SU-DHL-6 (cell line): ENCODE results near the gene ENDOD1.

Experiments used
- H2AFZ ChIP-seq: fragments of 200-600 bp; sonication (generic); 2 replicates; pipeline ENCODE4 v1.6.1; 2014; ENCODE audit warnings: low read depth, mild to moderate bottlenecking, moderate library complexity, mixed read lengths, antibody characterized with exemption, low read length; ENCODE audit not compliant: severe bottlenecking
- H3F3A ChIP-seq: fragments of 200-600 bp; shearing (Covaris generic); 2 replicates; pipeline ENCODE4 v1.6.0; 2016; ENCODE audit warnings: antibody characterized with exemption, mild to moderate bottlenecking; ENCODE audit not compliant: insufficient read depth
- H3K27ac ChIP-seq: fragments of 200-600 bp; sonication (generic); 2 replicates; pipeline ENCODE4 v1.5.1; 2016; ENCODE audit warnings: low read depth, mild to moderate bottlenecking, low read length, moderate library complexity, mixed read lengths
- H3K27me3 ChIP-seq: fragments of 200-600 bp; sonication (generic), shearing (Covaris generic); 2 replicates; pipeline ENCODE4 v1.6.0; 2014; ENCODE audit warnings: mild to moderate bottlenecking, low read length
- H3K36me3 ChIP-seq: fragments of 200-600 bp; sonication (generic); 2 replicates; pipeline ENCODE4 v1.6.1; 2014; ENCODE audit warnings: mild to moderate bottlenecking, low read length, mixed read lengths
- H3K4me2 ChIP-seq: fragments of 300-600, 200-600 bp; shearing (Covaris generic), sonication (generic); 2 replicates; pipeline ENCODE4 v1.6.0; 2014; ENCODE audit warnings: low read length, low read depth, mild to moderate bottlenecking; ENCODE audit not compliant: poor library complexity, severe bottlenecking
- H3K4me3 ChIP-seq: fragments of 200-600 bp; sonication (generic); 2 replicates; pipeline ENCODE4 v1.5.1; 2014; ENCODE audit warnings: antibody characterized with exemption, low read length, mild to moderate bottlenecking, mixed read lengths; ENCODE audit not compliant: insufficient read depth, poor library complexity, severe bottlenecking
- H3K79me2 ChIP-seq: fragments of 200-600 bp; sonication (generic); 2 replicates; pipeline ENCODE4 v1.6.1; 2014; ENCODE audit warnings: mild to moderate bottlenecking, low read length, moderate library complexity; ENCODE audit not compliant: insufficient read depth
- H3K9ac ChIP-seq: fragments of 200-600 bp; sonication (generic); 2 replicates; pipeline ENCODE4 v1.7.0; 2014; ENCODE audit warnings: mild to moderate bottlenecking, low read length
- H3K9me2 ChIP-seq: fragments of 200-600 bp; sonication (generic); replicated peaks from 2 replicates; pipeline ENCODE4 v1.6.1; 2014; ENCODE audit warnings: low read length; ENCODE audit not compliant: insufficient read depth
- H3K9me3 ChIP-seq: fragments of 200-600 bp; sonication (generic); 2 replicates; pipeline ENCODE4 v1.6.1; 2014; ENCODE audit warnings: low read length, mixed read lengths; ENCODE audit not compliant: insufficient read depth
- H4K20me1 ChIP-seq: fragments of 200-600 bp; sonication (generic); 2 replicates; pipeline ENCODE4 v1.6.1; 2014; ENCODE audit warnings: low read depth, mild to moderate bottlenecking, antibody characterized with exemption, low read length, moderate library complexity, mixed read lengths
- CTCF ChIP-seq: fragments of 200-600 bp; sonication (generic); IDR thresholded peaks from one replicate; pipeline ENCODE4 v1.5.1; 2017; ENCODE audit warnings: antibody characterized with exemption, mild to moderate bottlenecking, low read length, moderate library complexity; ENCODE audit not compliant: insufficient read depth, poor library complexity, severe bottlenecking
- EZH2phosphoT487 ChIP-seq: fragments of 200-600 bp; sonication (generic), shearing (Covaris generic); conservative IDR thresholded peaks from 2 replicates; pipeline ENCODE4 v1.6.1; 2018; ENCODE audit warnings: mild to moderate bottlenecking, antibody characterized with exemption, low read length, moderate library complexity, mixed read lengths

Gene ENDOD1

DNA sequence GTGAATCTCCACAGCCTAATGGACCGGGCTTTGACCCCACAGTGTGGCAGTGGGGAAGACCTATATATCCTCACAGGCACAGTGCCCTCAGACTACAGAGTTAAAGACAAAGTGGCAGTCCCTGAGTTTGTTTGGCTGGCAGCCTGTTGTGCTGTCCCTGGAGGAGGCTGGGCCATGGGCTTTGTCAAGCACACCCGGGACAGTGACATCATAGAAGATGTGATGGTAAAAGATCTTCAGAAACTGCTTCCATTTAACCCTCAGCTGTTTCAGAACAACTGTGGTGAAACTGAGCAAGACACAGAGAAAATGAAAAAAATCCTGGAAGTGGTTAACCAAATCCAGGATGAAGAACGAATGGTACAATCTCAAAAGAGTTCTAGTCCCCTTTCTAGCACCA lies 39.0 kb downstream of the ENDOD1 start:
- Histone ChIP-seq H3K4me2 (no peak overlapping the region), H3K27me3 (no peaks in the 10 kb centered on the region), H4K20me1 (no peaks in the 10 kb centered on the region), H3K36me3 (no peaks in the 10 kb centered on the region), H3F3A (no peaks in the 10 kb centered on the region), H3K9me3 (no peaks in the 10 kb centered on the region), H3K9ac (no peak overlapping the region), H2AFZ (no peak overlapping the region), H3K27ac (no peak overlapping the region), H3K9me2 (no peaks in the 10 kb centered on the region), H3K4me3 (no peak overlapping the region), H3K79me2 (no peaks in the 10 kb centered on the region)
- TF ChIP-seq CTCF (no peak), EZH2phosphoT487 (no peak)

- Histone ChIP-seq H3K4me2 (no peak overlapping the region), H3K9me2 (no peaks in the 10 kb centered on the region), H3K36me3 (no peaks in the 10 kb centered on the region)
These were observed 43.3 kb downstream of the ENDOD1 start for GRCh38 chr11:95132956-95133355.

GRCh38 chr11:95134491-95134890 lies 44.8 kb downstream of the ENDOD1 start:
- H3K36me3 ChIP-seq = no peaks in the 10 kb centered on the region
- TF ChIP-seq CTCF = no peak
- TF ChIP-seq EZH2phosphoT487 = no peak
- H3K27me3 ChIP-seq = no peaks in the 10 kb centered on the region
- no peaks in the 10 kb centered on the region for H3K9me3 ChIP-seq
- H3K9me2 ChIP-seq = no peaks in the 10 kb centered on the region
- H3K27ac ChIP-seq = no peak overlapping the region
- H2AFZ ChIP-seq = no peak overlapping the region
- no peak overlapping the region for H3K9ac ChIP-seq
- H3K4me3 ChIP-seq = no peak overlapping the region
- H3F3A ChIP-seq = no peaks in the 10 kb centered on the region
- no peaks in the 10 kb centered on the region for H3K79me2 ChIP-seq
- H3K4me2 ChIP-seq = no peak overlapping the region
- no peaks in the 10 kb centered on the region for H4K20me1 ChIP-seq

More at GRCh38 chr11:95132956-95133355, 43.3 kb downstream of the ENDOD1 start:
- no peaks in the 10 kb centered on the region for H3K9me3 ChIP-seq
- no peaks in the 10 kb centered on the region for H4K20me1 ChIP-seq
- no peaks in the 10 kb centered on the region for H3K79me2 ChIP-seq
- H3K27ac ChIP-seq = no peak overlapping the region
- no peak overlapping the region for H3K9ac ChIP-seq
- no peaks in the 10 kb centered on the region for H3K27me3 ChIP-seq
- no peak for TF ChIP-seq CTCF
- no peak for TF ChIP-seq EZH2phosphoT487
- H3F3A ChIP-seq = no peaks in the 10 kb centered on the region
- H2AFZ ChIP-seq = no peak overlapping the region
- no peak overlapping the region for H3K4me3 ChIP-seq

DNA sequence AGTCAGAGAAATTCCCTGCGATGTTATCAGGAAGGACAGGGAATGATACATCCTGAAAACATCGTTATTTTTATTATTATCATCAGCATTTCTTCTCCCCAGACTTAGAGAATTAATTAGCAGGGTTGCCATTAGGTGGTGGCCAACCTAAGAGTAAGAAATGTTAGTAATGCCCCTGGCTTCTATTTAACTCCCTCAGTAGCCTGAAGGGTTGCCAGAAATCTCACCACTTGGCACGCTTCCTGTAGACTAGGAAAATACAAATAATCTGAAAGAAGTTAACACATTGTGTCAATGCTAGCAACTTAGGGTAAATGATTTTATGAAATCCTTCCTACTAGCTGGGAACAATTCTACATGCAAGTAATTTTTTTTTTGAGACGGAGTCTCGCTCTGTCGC lies 45.5 kb downstream of the ENDOD1 start:
- H3F3A ChIP-seq = no peaks in the 10 kb centered on the region
- no peaks in the 10 kb centered on the region for H3K9me3 ChIP-seq
- H3K36me3 ChIP-seq = no peaks in the 10 kb centered on the region
- H3K27me3 ChIP-seq = no peaks in the 10 kb centered on the region
- no peaks in the 10 kb centered on the region for H4K20me1 ChIP-seq
- no peak overlapping the region for H3K27ac ChIP-seq
- no peak overlapping the region for H3K9ac ChIP-seq
- TF ChIP-seq CTCF (no peak), EZH2phosphoT487 (no peak)
- H3K4me3 ChIP-seq = no peak overlapping the region
- H3K4me2 ChIP-seq = no peak overlapping the region
- H2AFZ ChIP-seq = no peak overlapping the region
- no peaks in the 10 kb centered on the region for H3K79me2 ChIP-seq
- H3K9me2 ChIP-seq = no peaks in the 10 kb centered on the region
